ENCODE data around the gene SLC11A1. TPM values are rescaled to one million over a fixed set of nuclear protein-coding genes. Genes with fewer than 3 reads are reported as not detected.
A peak's percentile ranks its signal among the peaks of the same experiment; 100 is the strongest.

SLC11A1 gene
- total and polyA plus RNA-seq, 2 experiments from 2014 or later = 0.31 TPM; not detected in 1

- H3K9me3 Mint-ChIP-seq = no peaks in the 10 kb centered on the region
- peak overlapping the region; percentile 88 for H3K4me3 ChIP-seq
- H3K27me3 ChIP-seq (ENCODE audit: insufficient read depth) = peaks cover 23% of the 10 kb centered on the region
- H3K4me3 Mint-ChIP-seq = peak overlapping the region; percentile 85
- no peaks in the 10 kb centered on the region for H3K9me2 ChIP-seq (ENCODE audit: insufficient read depth)
- no peaks in the 10 kb centered on the region for H3K79me2 ChIP-seq (replicated peaks; ENCODE audit: insufficient read depth)
- H3K36me3 ChIP-seq (ENCODE audit: insufficient read depth) = no peaks in the 10 kb centered on the region
- peak; percentile 73 for TF ChIP-seq POLR2AphosphoS5 (IDR thresholded peaks at IDR 0.05; ENCODE audit: low read depth)
- TF ChIP-seq CTCF (conservative IDR thresholded peaks at IDR 0.05; ENCODE audit: low read depth in 2 of 2) = no peak
- peaks cover 5% of the 10 kb centered on the region; the same call in 2 of the 3 replicates for H3K4me1 Mint-ChIP-seq
- H2AFZ ChIP-seq = peak overlapping the region; percentile 92
- peaks cover 26% of the 10 kb centered on the region for H3K27me3 Mint-ChIP-seq (ENCODE audit: insufficient read depth, low read depth, poor library complexity)
- H3K36me3 Mint-ChIP-seq (ENCODE audit: low read depth) = no peaks in the 10 kb centered on the region
- H3K27ac Mint-ChIP-seq = peak overlapping the region; percentile 81; the same call in 1 of the 2 replicates
- no peaks in the 10 kb centered on the region for H4K20me1 ChIP-seq (replicated peaks; ENCODE audit: insufficient read depth)
- H3K4me1 ChIP-seq (ENCODE audit: insufficient read depth) = peaks cover 6% of the 10 kb centered on the region; the same call in 1 of the 2 replicates
- peak; percentile 94 for ATAC-seq
- peaks cover 9% of the 10 kb centered on the region; the same call in 1 of the 2 replicates for H3F3A ChIP-seq (replicated peaks; ENCODE audit: low read depth)
- peak overlapping the region; percentile 97 for H3K4me2 ChIP-seq
- H3K27ac ChIP-seq (ENCODE audit: low read depth) = no peak overlapping the region; the same call in 1 of the 2 replicates
- peak; percentile 89 for DNase-seq (ENCODE audit: low spot score)
Observed at GRCh38 chr2:218387369-218388194, 5.5 kb downstream of the SLC11A1 start.

GRCh38 chr2:218389333-218390150 is 7.5 kb downstream of the SLC11A1 start:
- H3K79me2 ChIP-seq (replicated peaks; ENCODE audit: insufficient read depth) = no peaks in the 10 kb centered on the region
- DNase-seq (ENCODE audit: low spot score) (no peak), ATAC-seq (no peak)
- peaks cover 23% of the 10 kb centered on the region for H3K27me3 ChIP-seq (ENCODE audit: insufficient read depth)
- Mint-ChIP-seq H3K4me1 (peaks cover 10% of the 10 kb centered on the region; the same call in 2 of the 3 replicates), H3K36me3 (ENCODE audit: low read depth) (no peaks in the 10 kb centered on the region), H3K27ac (no peak overlapping the region), H3K27me3 (ENCODE audit: insufficient read depth, low read depth, poor library complexity) (peaks cover 29% of the 10 kb centered on the region), H3K4me3 (no peak overlapping the region), H3K9me3 (no peaks in the 10 kb centered on the region)
- no peak overlapping the region for H3K27ac ChIP-seq (ENCODE audit: low read depth)
- peaks cover 9% of the 10 kb centered on the region; the same call in 1 of the 2 replicates for H3F3A ChIP-seq (replicated peaks; ENCODE audit: low read depth)
- H3K4me2 ChIP-seq = no peak overlapping the region
- H3K36me3 ChIP-seq (ENCODE audit: insufficient read depth) = no peaks in the 10 kb centered on the region
- H2AFZ ChIP-seq = no peak overlapping the region
- H3K4me3 ChIP-seq = no peak overlapping the region
- no peaks in the 10 kb centered on the region for H3K9me2 ChIP-seq (ENCODE audit: insufficient read depth)
- H4K20me1 ChIP-seq (replicated peaks; ENCODE audit: insufficient read depth) = no peaks in the 10 kb centered on the region
- peaks cover 6% of the 10 kb centered on the region; the same call in 1 of the 2 replicates for H3K4me1 ChIP-seq (ENCODE audit: insufficient read depth)
- TF ChIP-seq ZNF462 (CRISPR knock-in tag; IDR thresholded peaks at IDR 0.05) (no peak), EZH2 (IDR thresholded peaks at IDR 0.05; ENCODE audit: low read depth, unreplicated experiment) (no peak), JUNB (IDR thresholded peaks at IDR 0.05; ENCODE audit: unreplicated experiment) (no peak)
- TF ChIP-seq, protein P1, sequence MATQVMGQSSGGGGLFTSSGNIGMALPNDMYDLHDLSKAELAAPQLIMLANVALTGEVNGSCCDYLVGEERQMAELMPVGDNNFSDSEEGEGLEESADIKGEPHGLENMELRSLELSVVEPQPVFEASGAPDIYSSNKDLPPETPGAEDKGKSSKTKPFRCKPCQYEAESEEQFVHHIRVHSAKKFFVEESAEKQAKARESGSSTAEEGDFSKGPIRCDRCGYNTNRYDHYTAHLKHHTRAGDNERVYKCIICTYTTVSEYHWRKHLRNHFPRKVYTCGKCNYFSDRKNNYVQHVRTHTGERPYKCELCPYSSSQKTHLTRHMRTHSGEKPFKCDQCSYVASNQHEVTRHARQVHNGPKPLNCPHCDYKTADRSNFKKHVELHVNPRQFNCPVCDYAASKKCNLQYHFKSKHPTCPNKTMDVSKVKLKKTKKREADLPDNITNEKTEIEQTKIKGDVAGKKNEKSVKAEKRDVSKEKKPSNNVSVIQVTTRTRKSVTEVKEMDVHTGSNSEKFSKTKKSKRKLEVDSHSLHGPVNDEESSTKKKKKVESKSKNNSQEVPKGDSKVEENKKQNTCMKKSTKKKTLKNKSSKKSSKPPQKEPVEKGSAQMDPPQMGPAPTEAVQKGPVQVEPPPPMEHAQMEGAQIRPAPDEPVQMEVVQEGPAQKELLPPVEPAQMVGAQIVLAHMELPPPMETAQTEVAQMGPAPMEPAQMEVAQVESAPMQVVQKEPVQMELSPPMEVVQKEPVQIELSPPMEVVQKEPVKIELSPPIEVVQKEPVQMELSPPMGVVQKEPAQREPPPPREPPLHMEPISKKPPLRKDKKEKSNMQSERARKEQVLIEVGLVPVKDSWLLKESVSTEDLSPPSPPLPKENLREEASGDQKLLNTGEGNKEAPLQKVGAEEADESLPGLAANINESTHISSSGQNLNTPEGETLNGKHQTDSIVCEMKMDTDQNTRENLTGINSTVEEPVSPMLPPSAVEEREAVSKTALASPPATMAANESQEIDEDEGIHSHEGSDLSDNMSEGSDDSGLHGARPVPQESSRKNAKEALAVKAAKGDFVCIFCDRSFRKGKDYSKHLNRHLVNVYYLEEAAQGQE (IDR thresholded peaks at IDR 0.05; ENCODE audit: unreplicated experiment) = no peak

Measured in GM23338 (cell line).